Measurements from ENCODE around the gene NUMBL.

- TF ChIP-seq CTCF (conservative IDR thresholded peaks at IDR 0.05; ENCODE audit: low read depth, low read length) (no peak), EZH2 (IDR thresholded peaks at IDR 0.05; ENCODE audit: low read length, unreplicated experiment) (no peak)
These were observed 23.5 kb downstream of the NUMBL start for GRCh38 chr19:40666803-40667438.

Data from PC-3 (cell line).